Measurements from ENCODE around the gene UBE2D2. TPM values are rescaled to one million over a fixed set of nuclear protein-coding genes. Genes with fewer than 3 reads are reported as not detected.
A peak's percentile ranks its signal among the peaks of the same experiment; 100 is the strongest.

Gene UBE2D2
- total and polyA plus RNA-seq, 10 of the 15 experiments (the other 5 are each of a cell fraction or from before 2014, with no cell fraction given), result 58.6 to 245 (median 128) TPM

- TF ChIP-seq RUNX3 (IDR thresholded peaks at IDR 0.05; ENCODE audit: low read length), result peak; percentile 93
- peak; percentile 79; the same call in 1 of the 2 replicates for TF ChIP-seq ATF2 (IDR thresholded peaks at IDR 0.05; ENCODE audit: low read length)
- TF ChIP-seq NR2F1 (conservative IDR thresholded peaks at IDR 0.05), result peak; percentile 90
- TF ChIP-seq HDAC6 (IDR thresholded peaks at IDR 0.05; ENCODE audit: unreplicated experiment), result no peak
- TF ChIP-seq CBFB (IDR thresholded peaks at IDR 0.05; ENCODE audit: low read depth), result peak; percentile 62; the same call in 1 of the 2 replicates
- TF ChIP-seq TCF7 (IDR thresholded peaks at IDR 0.05; ENCODE audit: borderline replicate concordance), result peak; percentile 26; the same call in 1 of the 2 replicates
- no peak for TF ChIP-seq ZBTB40 (IDR thresholded peaks at IDR 0.05; ENCODE audit: borderline replicate concordance)
- no peak for TF ChIP-seq EZH2 (IDR thresholded peaks at IDR 0.05; ENCODE audit: borderline replicate concordance, control insufficient read depth, low read depth, low read length)
- TF ChIP-seq MXI1 (IDR thresholded peaks at IDR 0.05; ENCODE audit: low read depth, low read length), result peak; percentile 82
- peak; percentile 62; the same call in 1 of the 2 replicates for TF ChIP-seq FOXM1 (IDR thresholded peaks at IDR 0.05; ENCODE audit: low read depth, low read length)
- peak; percentile 97 for TF ChIP-seq PAX5 (IDR thresholded peaks at IDR 0.05; ENCODE audit: borderline replicate concordance, low read depth, low read length)
- TF ChIP-seq ZNF207 (IDR thresholded peaks at IDR 0.05; ENCODE audit: borderline replicate concordance), result no peak
- TF ChIP-seq KLF5 (IDR thresholded peaks at IDR 0.05; ENCODE audit: partially characterized antibody), result no peak
- TF ChIP-seq NFYA (IDR thresholded peaks at IDR 0.05; ENCODE audit: borderline replicate concordance, low read depth, low read length), result no peak
- TF ChIP-seq MTA2 (IDR thresholded peaks at IDR 0.05; ENCODE audit: low read depth), result peak; percentile 51
- TF ChIP-seq, protein P1, sequence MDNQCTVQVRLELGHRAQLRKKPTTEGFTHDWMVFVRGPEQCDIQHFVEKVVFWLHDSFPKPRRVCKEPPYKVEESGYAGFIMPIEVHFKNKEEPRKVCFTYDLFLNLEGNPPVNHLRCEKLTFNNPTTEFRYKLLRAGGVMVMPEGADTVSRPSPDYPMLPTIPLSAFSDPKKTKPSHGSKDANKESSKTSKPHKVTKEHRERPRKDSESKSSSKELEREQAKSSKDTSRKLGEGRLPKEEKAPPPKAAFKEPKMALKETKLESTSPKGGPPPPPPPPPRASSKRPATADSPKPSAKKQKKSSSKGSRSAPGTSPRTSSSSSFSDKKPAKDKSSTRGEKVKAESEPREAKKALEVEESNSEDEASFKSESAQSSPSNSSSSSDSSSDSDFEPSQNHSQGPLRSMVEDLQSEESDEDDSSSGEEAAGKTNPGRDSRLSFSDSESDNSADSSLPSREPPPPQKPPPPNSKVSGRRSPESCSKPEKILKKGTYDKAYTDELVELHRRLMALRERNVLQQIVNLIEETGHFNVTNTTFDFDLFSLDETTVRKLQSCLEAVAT (IDR thresholded peaks at IDR 0.05), result peak; percentile 86
- TF ChIP-seq MEF2A (IDR thresholded peaks at IDR 0.05; ENCODE audit: insufficient read depth, low read depth, low read length), result peak; percentile 91
- TF ChIP-seq, protein P2, sequence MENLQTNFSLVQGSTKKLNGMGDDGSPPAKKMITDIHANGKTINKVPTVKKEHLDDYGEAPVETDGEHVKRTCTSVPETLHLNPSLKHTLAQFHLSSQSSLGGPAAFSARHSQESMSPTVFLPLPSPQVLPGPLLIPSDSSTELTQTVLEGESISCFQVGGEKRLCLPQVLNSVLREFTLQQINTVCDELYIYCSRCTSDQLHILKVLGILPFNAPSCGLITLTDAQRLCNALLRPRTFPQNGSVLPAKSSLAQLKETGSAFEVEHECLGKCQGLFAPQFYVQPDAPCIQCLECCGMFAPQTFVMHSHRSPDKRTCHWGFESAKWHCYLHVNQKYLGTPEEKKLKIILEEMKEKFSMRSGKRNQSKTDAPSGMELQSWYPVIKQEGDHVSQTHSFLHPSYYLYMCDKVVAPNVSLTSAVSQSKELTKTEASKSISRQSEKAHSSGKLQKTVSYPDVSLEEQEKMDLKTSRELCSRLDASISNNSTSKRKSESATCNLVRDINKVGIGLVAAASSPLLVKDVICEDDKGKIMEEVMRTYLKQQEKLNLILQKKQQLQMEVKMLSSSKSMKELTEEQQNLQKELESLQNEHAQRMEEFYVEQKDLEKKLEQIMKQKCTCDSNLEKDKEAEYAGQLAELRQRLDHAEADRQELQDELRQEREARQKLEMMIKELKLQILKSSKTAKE (IDR thresholded peaks at IDR 0.05; ENCODE audit: low read depth, poor library complexity, severe bottlenecking), result peak; percentile 46
These were observed 4.5 kb downstream of the UBE2D2 start (continued) for GRCh38 chr5:139565411-139566305.
